A549 treated with dexamethasone at 1 μM for 4 hours (cell line): ENCODE measurements around the gene UTS2R. TPM values are rescaled to one million over a fixed set of nuclear protein-coding genes. Genes with fewer than 3 reads are reported as not detected.

Source experiments
- total RNA-seq: library from RNA; stranded (reverse); fragments of 200-300 nt; extraction: Qiagen RNA extraction; gene quantifications from 5 replicates; pipeline ENCODE4 v1.2.3, GENCODE V29; 2022

The UTS2R gene
- 0.06 TPM in 2 of 5 replicates, not detected in the others for total RNA-seq

GRCh38 chr17:82371333-82372248, at the start of gene UTS2R:
TSS of gene UTS2R (plus strand) at chr17:82371765. CDS start at chr17:82374325, 2,560 bp downstream.

DNA sequence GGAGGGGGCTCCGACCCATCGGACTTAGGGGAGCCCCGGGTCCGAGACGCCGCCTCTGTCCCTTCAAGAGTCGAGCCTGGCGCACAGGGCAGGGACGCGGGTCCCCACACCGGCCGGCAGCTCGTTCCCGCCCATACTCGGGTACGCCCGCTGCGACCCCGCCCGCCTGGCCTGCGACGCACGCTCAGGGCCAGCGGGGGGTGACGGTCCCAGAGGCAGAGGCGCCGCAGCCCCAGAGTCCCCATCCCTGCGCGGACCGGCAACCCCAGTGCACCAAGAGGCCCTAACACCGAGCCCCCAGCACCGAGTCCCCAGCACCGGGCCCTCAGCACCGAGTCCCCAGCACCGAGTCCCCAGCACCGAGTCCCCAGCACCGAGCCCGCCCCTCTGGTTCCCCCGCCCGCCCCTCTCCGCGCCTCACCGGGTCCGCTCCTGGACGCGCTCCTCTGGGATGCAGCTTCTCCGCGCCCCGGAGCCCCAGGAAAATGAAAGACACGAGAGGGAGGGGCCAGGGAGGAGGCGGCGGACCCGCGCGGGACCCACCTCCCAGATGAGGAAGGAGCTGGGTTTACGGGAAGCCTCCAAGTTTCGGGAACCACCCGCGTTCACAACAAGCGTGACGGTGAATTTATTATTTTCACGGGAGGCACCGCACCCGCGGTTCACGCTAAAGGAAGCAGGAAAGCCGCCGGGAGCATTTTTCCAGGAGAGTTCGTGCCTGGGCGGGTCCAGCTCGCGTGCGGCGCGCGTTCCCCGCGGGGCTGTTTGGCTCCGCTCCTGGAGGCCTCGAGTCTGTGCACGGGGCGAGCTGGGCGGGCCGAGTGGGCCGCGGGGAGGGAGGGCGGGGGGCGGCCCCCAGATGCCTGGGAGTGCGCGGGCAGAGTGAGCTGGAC, 38.0 kb upstream of the UTS2R start, which contains the start of gene SECTM1:
TSS of gene SECTM1 (minus strand) at position 488 of the 893 bp plus-strand sequence. CDS start 6,526 bp downstream, outside the sequence.

DNA sequence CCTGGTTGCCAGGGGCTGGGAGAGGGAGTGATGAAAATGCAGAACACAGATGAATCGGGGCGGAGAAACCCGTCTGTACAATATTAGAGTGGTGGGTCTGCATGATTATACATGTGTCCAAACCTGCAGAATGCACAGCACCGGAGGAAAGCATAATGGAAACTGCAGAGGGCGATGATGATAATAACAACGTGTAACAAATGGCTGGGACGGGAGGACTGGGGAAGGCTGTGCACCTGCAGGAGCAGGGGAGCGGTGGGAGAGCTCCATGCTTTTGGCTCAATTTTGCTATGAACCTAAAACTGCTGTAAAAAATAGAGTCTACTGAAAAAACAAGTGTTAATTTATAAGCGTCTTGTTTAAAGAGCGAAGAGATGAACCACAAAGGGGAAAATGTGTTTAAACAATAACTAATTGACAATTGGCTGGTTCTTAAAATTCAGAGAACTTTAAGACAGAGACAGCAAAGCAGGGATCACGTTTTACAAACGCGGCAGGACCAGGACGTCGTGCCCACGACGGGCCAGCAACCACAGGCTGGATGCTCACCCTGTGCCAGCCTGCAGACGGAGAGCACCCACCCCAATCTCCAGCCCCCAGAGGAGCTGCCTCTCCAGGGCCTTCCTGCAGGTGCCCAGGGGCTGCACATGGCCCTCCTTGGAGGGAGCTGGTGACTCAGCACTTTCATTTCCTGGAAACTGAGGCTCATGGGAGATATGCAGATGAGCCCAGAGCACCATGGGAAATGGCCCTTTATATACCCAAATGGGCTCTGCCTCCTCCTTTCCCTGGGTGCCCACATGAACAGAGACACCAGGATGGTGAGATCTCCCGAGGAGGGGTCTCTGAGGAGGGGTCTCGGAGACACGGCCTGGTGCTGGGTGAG, 12.9 kb upstream of the UTS2R start, which contains the start of gene TEX19:
TSS of gene TEX19 (plus strand) at position 783 of the 886 bp plus-strand sequence. CDS start 2,904 bp downstream, outside the sequence.

GRCh38 chr17:82418001-82418986, 46.7 kb downstream of the UTS2R start, which contains the start of the genes HEXD and OGFOD3:
TSS of gene HEXD (plus strand) at chr17:82418347. CDS start at chr17:82419800, 1,453 bp downstream.
TSS of gene OGFOD3 (minus strand) at chr17:82418586. CDS start at chr17:82418485, 101 bp downstream.

Other genes starting within 250 kb of the UTS2R start
- gene CCDC57, start 158.9 kb upstream of the UTS2R start, total RNA-seq: 16.5 to 28.0 TPM (median 23.8 TPM) in 5 replicates
- 122 to 172 TPM (median 152 TPM) in 5 replicates for gene SLC16A3, start 142.7 kb upstream of the UTS2R start, total RNA-seq
- 191 to 263 TPM (median 245 TPM) in 5 replicates for gene CSNK1D, start 98.1 kb upstream of the UTS2R start, total RNA-seq
- 0.08 to 0.22 TPM (median 0.15 TPM) in 5 replicates for gene CD7, start 54.2 kb upstream of the UTS2R start, total RNA-seq
- 1.3 to 2.5 TPM (median 2.3 TPM) in 5 replicates for gene SECTM1, start 38.0 kb upstream of the UTS2R start, total RNA-seq
- gene TEX19, start 12.5 kb upstream of the UTS2R start, total RNA-seq: 0.26 to 0.53 TPM (median 0.37 TPM) in 5 replicates
- 10.1 to 14.1 TPM (median 13.0 TPM) in 5 replicates for gene HEXD, start 46.6 kb downstream of the UTS2R start, total RNA-seq
- gene OGFOD3, start 46.8 kb downstream of the UTS2R start, total RNA-seq: 18.0 to 26.1 TPM (median 23.2 TPM) in 5 replicates
- 45.9 to 65.3 TPM (median 58.7 TPM) in 5 replicates for gene CYBC1, start 79.0 kb downstream of the UTS2R start, total RNA-seq
- 45.1 to 52.5 TPM (median 49.4 TPM) in 5 replicates for gene NARF, start 87.0 kb downstream of the UTS2R start, total RNA-seq
- gene FOXK2, start 148.0 kb downstream of the UTS2R start, total RNA-seq: 41.7 to 62.8 TPM (median 60.0 TPM) in 5 replicates